CD4-positive, alpha-beta T cell treated with Interleukin-2 at 100 ng/mL for 4 hours (primary cell): ENCODE measurements around the gene TRIM63.

Experiments
- DNase-seq: peaks from one replicate; pipeline ENCODE4 v3.0.0-alpha.2; 2020; ENCODE audit warnings: low spot score

The TRIM63 gene

GRCh38 chr1:26057189-26057588, 10.2 kb downstream of the TRIM63 start:
- DNase-seq = no peak

DNA sequence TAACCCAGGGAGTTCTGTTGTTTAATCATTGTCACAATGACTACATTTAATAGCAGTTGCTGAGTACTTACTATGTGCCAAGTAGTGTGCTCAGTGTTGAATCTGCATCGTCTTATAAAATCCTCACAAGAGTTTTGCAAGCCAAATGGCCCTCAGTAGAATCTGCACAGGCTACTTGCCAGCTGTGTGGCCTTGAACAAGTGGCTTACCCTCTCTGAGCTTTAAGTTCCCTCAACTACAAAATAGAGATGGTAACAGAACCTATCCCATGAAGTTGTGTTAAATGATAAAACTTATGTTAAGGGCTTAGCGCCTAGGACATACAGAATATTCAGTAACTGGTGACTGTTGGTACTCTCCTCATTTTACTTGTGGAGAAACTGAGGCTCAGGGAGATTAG, 12.4 kb downstream of the TRIM63 start:
- no peak for DNase-seq

DNA sequence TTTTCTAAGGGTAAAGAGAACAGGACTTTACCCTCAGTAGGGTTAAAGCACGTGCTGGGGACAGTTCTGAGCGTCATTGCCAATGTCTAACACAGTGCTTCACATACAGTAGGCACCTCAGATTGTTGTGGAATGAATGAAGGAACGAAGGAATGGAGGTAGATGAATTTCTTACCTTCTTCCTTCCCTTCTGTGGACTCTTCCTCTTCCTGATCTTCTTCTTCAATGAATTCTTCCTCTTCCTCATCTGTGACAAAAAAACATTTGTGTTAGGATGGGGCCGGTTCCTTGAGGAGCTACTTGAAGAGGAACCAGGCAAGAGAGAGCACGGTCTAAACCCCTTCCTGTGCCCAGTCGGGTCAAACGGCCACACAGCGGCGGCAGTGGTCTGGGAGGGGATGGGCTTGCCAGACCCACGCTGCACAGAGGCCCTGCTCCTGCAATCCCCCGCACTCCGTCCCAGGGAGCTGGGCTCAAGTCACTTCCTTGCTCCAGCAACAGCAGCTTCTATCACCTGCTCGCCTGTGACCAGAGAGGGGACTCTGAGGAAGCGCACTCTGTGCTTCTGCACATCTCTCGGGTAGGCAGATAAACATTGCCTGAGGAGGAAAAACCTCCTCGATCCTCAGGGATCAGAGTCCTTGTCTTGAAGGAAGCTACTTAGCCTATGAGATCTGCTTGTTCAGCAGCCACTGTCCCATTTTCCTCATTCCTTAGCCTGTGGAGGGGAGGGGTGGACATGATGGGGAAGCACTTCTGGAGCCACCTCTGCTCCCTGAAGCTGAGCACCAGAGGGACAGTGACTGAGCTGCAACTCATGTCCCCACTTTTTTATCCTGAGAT, 13.5 kb downstream of the TRIM63 start:
- no peak for DNase-seq

DNA sequence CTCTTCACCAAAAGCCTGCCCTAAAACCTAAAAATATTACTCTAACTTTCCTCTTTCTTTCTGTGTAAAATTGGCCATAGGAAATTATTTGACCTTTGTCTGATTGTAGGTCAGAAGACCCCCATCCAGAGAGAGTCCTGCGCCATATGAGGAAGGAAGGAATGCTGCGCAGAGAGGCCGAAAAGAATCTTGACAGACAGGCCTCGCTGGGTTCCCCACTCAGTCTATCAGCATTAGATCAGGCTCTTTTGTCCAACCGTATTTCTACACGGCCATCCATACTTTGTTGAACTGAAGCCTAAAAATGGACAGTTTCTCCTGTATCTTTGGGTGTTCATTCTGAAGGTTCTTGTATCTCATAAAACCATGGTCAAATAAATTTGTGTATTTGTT, 17.2 kb downstream of the TRIM63 start:
- DNase-seq = no peak

DNA sequence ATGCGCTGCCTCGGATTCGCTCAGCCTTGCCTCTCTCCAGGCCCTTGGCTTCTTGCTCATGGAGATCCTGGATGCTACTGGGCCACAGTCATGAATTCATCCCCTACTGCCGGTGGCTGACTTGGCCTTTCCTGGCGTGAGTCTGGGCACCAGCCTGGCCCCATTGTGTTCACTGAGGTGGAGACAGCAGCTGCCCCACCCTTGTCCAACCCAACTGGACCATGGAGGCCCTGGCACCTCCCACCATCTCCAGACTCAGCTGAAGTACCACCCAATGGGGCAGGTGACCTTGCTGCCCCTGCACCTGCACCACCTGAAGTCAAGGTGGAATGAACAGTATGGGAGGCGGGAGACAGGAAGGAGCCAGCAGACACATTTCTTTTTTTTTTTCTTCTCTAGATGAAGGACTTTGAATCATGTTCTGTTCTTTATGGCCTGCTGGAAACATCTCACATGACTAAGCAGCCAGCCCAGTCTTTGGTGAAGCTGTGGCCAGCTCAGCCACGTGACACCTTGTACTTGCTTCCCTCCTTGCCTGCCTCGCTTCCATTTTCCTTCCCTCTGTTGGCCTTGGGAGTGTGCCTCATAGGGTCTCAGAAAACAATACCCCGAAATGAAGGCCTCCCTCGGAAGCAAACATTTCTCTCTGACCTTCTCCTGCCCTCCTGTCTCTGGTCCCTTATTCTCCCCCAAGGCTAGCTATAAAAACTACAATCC, 17.7 kb downstream of the TRIM63 start:
- DNase-seq = no peak

DNA sequence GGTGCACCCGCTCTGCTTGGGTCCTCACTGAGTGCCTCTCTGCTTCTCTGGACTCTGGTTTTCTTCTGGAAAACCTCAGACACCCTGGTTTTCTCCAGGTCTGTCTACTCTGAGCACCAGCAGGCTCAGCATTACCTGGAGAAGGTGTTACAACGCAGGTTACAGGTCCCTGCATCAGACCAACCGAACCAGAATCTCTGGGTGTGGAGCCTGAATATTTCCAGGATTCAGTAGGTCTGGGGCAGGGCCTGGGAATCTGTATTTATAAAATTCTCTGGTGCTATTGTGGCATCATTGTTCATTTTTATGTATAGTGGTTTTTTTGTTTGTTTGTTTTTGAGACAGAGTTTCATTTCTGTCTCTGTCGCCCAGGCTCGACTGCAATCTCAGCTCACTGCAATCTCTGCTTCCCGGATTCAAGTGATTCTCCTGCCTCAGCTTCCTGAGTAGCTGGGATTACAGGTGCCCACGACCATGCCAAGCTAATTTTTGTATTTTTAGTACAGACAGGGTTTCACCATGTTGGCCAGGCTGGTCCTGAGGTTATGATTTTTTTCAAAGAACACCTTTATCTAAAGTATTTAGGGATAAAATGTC, 20.1 kb downstream of the TRIM63 start:
- no peak for DNase-seq

- no peak for DNase-seq
Measured at GRCh38 chr1:26046246-26047095, 21.0 kb downstream of the TRIM63 start.

GRCh38 chr1:26045722-26046245, 21.6 kb downstream of the TRIM63 start, which contains the start of gene SLC30A2:
SLC30A2 (minus strand) TSS chr1:26046118; CDS start chr1:26045896, 222 bp downstream.
- no peak for DNase-seq

DNA sequence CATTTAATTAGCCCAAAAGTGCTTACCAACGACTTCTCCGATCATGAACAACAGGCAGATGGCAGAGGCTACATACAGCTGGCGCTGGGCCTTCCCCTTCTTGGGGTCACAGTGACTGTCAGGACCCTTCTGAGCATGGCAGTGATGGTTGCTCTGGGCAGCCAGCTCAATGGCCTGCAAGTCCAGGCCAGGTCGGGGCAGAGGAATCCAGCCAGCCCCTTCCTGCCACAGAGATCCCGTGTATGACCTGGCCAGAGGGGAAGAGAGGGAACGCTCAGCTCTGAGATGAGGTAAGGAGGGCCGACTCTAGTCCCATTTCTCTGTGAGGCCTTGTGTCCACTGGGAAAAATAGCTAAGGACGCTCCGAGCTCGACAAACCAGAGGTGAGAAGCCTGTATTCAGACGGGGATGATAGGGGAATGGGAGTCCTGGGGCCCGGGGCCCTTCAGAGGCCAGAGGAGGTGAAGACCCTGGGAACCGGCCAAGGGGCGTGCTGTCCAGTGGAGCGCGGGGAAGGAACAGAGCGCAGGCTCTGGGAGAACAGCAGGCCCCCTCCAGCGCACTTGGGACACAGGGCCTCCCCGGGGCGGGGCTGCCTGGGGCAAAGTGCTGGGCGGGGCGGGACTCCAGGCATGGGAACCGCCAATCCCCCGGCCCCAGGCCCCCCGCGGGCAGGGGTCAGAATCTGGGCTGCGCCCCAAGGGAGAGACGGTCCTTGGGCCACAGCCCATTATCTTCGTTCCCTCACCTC, 22.3 kb downstream of the TRIM63 start:
- DNase-seq = no peak

DNA sequence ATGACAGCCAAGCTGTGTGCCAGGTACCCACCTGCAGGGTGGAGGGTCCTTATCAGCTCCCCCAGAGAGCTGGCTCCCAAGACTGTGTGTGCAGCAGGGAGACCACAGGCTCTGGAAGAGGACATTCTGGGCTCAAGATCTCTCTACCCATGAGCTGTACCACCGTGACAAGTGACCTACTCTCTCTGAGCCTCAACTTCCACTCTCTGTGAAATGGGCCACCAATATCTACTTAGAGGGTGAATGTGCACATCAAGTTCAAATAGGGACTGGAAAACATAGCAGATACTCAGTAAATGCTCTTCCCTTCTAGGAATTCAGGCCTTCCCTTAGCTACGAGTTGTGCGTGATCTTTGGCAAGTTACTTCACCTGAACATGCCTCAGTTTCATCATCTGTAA, 23.0 kb downstream of the TRIM63 start:
- no peak for DNase-seq

GRCh38 chr1:26043765-26044164, 23.7 kb downstream of the TRIM63 start:
- no peak for DNase-seq

- DNase-seq = no peak
Measured at GRCh38 chr1:26041978-26042377, 25.5 kb downstream of the TRIM63 start.

GRCh38 chr1:26041401-26041800, 26.0 kb downstream of the TRIM63 start:
- DNase-seq = no peak

GRCh38 chr1:26038904-26039303, 28.5 kb downstream of the TRIM63 start:
- no peak for DNase-seq

GRCh38 chr1:26038477-26038876, 29.0 kb downstream of the TRIM63 start:
- no peak for DNase-seq

DNA sequence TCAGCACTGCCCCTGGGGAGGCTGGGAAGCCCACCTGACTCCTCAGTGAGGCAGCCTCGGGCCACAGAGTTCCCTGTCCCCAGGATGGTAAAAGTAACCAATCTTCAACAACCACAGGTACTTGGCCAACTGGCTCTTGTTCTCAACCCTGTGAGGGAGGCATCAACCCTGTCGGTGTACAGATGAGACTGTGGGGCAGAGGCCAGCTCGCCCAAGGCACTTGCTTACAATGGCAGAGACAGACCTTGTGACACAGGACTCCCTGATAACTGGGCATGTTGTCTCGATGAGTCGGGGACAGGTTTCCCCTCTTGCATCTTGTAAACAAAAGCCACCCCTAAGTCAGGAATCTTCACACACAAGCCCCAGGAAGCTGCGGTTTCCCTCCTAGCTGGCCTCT, 29.5 kb downstream of the TRIM63 start:
- no peak for DNase-seq

- DNase-seq = no peak
Measured at GRCh38 chr1:26036756-26037281, 30.6 kb downstream of the TRIM63 start.

DNA sequence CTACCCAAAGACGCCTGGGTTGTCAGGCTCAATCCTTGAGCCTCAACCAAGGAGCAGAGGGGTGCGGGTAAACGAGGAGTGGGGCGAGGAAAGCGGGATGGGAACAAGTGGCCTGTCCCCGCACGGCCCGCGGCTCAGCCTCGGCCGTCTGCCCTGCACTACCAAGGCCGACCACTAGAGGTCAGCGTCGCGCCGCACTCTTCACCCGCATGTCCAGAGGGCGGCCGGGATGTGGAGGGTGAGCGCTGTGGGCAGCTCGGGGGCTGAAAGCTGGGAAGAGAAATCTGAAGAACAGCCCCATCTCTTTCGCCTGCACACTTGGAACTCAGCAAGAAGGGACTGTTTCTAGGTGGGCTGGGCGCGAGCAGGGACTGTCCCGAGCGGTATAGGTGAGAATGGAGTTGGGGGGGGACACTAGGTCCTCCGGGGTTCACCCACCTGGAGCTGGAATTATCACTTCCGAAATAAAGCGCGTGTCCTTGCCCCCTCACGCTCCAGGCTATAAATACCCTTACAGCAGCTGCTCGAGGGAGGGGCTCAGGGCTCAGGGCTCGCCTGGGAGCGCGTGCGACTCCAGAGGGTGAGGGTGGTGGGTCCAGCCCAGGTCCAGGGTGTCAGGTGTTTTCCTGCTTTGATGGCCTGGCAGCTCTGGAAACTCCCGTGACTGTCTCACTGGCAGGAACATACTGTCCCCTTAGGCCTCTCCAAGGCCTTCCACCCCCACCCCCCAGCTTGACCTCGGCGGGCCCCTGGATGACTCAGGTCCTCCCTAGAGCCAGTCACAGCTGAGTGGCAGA, 31.3 kb downstream of the TRIM63 start:
- DNase-seq = peak; percentile 76

DNA sequence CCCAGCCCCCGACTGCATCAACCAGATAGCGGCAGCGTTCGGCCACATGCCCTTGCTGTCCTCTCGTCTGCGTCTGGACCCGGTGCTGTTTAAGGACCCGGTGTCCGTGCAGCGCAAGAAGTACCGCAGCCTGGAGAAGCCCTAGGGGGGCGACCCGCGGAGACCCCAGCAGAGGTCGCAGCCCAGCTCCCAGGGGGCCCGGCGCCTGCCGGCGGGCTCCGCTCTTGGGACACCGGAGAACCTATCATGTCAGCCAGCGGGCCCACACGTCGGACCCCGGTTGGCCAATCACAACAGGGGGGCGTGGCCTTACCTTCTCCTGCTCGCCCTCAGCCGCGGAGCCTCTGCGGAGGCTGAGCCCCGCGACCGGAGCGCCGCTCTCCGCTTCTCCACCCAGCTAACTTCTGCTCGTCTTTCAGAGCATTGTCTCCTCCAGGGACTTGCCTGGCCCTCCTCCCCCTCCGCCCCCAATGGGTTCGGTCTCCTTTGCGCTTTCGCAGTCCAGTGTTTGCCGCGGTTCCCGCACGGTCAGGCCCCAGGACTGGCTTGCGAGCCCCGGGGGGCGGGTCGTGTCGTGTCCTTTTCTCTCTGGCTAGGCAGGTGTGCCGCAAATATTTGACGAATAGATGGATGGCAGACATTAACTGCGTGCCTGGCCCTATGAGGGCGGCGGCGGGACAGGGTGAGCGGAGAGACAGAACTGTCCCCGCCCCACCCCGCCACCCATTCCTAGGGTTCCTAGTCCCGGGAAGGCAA, 32.0 kb downstream of the TRIM63 start:
- peak; percentile 93 for DNase-seq
